Measurements from ENCODE around the gene MS4A5.

DNA sequence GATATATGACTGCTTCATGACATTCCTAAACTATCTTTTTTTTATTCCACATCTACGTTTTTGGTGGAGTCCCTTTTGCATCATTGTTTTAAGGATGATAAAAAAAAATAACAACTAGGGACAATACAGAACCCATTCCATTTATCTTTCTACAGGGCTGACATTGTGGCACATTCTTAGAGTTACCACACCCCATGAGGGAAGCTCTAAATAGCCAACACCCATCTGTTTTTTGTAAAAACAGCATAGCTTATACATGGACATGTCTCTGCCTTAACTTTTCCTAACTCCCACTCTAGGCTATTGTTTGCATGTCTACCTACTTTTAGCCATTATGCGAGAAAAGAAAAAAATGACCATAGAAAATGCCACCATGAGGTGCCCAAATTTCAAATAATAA lies 39.5 kb downstream of the MS4A5 start:
- TF ChIP-seq CTCF (IDR thresholded peaks at IDR 0.05; ENCODE audit: low read length), result no peak
- no peak for TF ChIP-seq EZH2 (IDR thresholded peaks at IDR 0.05; ENCODE audit: borderline replicate concordance, low read length)

Data from OCI-LY1 (cell line).